CD4-positive, alpha-beta T cell treated with Interferon alpha-2 for 1 hour (primary cell): Measurements from ENCODE around the gene SLC15A4.
"Not testable (repeated sequence)": the region's sequence is repeated elsewhere in the genome, so short reads cannot be mapped to it uniquely, and the experiment has no call there.

ENCODE experiments used
- DNase-seq, 2 donors: peaks; one replicate each; pipeline ENCODE4 v3.0.0-alpha.2; 2020 to 2022

The SLC15A4 gene

DNA sequence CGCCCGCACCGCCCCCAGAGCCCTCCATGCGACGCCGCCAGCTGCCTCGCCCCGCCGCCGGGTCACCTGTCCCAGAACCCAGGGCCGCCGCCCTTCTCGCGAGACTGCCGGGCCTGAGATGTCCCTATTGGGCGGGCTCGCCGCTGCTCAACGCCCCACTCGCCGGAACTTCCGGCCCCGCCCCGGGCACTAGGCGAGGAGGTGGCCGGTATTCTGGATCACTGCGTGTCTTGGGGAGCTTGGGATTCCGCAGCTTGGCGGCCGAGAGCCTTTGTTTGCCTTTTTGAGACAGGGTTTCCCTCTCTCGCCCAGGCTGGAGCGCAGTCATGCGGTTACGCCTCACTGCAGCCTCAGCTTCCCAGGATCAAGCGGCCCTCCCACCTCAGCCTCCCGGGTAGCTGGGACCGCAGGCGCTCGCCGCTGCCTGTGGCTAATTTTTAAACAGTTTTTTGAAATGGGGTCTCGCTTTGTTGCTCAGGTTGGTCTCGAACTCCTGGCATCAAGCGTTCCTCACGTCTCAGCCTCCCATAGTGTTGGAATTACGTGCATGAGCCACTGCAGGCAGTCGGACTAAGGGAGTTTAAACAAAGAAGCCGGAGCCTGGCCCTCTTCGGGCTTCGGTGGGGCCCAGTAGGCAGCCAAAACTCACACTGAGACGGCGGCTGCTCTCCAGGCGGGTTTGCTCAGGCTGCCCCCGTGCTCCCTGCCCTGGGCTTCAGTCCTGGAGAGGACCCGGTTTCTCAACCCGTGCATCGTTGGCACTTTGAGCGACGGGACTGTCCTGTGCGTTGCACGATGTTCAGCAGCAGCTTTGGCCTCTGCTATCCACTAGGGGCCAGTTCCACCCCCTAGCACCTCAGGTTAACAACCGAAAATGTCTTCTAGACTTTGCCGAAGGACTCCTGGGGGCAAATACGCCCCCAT, at the start of gene SLC15A4:
TSS of gene SLC15A4 (minus strand) at position 43 of the 924 bp plus-strand sequence. CDS start at position 28, 15 bp downstream.
- peak; percentile 93 to 94 for DNase-seq

DNA sequence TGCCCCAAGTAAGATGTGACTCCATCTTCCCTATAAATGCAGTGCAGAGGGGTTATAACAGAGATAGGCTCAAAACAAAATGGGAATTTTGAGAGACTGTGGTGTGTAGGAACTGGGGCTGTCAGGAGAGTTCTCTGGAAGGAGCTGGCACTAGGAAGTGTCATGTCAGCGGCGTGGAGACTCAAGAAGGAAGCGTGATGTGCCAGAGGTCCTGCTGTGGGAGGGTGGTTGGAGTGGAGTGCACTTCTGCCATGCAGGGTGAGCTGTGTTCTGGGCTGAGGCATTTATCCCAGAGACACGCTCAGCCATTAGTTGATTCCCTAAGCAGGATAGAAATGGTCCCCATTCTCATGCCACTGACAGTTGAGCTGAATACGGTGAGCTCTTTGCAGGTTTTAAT, 48.5 kb upstream of the SLC15A4 start:
- no peak for DNase-seq

DNA sequence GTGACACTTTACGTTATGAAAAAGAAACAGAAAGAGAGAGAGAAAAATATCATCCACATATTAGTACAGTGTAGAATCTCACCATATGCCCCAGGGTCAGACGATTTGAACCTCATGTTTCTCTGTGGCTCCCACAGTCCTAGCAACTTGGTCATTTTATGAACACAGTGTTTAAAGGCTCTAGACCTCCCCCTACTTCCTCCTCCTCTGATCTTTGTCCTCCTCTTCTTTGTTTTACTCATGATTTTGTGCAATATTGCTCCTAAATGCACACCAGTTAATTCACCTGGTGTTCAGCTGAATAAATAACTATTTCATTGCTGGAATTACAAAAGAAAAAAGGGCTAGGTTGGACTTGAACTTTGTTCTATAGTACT, 47.7 kb upstream of the SLC15A4 start:
- DNase-seq: no peak

DNA sequence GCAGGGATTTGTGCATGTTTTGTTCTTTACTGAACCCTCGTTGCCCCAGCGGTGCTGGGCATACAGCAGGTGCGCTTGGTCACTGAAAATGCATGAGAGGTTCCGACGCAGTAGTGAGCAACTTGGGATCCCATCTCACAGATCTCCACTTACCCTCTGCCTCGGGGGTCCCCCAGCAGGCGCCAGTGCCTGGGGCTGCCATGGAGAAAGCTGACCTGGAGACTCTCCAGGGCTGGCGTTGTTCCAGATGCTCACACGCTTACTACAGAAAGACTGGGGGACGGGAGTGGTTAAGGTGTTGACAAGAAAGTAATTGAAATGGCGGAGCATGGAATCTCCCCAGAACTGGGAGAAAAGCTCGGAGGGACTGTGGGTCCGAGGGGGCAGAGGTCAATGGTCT, 43.7 kb upstream of the SLC15A4 start:
- DNase-seq: no peak

DNA sequence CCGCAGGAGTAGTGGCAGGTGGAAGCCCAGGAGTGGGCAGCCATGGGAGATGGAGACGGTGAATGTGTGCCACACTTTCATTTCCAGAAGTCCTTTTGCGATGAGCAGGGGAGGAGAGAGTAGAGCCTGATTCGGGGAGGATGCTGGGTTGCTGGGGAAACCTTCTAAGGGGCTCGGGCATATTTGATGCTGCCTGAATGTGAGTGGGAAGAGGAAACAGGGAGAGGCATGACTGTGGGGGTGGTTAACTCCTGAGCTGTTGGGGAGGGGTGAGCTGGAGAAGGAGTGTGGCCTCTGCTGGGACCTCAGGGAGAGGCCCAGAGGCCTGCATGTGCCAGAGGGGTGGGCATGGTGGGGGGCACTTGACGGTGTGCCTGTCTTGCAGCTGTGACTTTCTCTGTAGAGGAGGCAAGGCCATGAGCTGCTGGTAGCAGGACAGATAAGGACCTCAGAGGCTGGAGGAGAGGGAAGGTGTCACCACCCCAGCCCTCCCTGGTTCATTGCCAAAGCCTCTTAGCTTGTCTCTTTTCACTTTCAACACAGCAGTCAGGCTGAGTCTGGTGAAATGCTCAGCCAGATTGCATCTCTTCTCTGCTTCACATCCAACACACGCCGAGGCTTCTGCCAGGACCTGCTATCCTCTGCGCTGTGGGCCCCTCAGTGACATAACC, 40.9 kb upstream of the SLC15A4 start:
- no peak for DNase-seq

DNA sequence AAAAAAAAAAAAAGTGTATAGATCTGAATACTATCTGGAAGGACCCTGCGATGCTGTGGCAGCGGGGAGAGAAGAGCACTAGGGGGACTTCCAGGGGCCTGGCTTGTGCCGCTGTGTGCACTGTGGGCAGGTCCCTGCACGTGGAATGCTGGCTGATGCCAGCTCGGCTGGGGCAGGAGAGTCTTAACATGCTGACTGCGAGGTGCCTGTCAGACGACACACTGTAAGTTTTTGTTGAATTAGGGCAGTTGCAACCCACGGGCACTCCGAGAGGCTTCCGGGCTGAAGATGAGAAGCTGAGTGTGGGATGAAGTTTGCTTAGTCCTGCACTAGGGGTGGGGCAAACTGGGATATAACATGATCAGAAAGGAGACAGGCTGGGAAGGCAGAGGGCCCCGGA, 40.2 kb upstream of the SLC15A4 start:
- no peak for DNase-seq

DNA sequence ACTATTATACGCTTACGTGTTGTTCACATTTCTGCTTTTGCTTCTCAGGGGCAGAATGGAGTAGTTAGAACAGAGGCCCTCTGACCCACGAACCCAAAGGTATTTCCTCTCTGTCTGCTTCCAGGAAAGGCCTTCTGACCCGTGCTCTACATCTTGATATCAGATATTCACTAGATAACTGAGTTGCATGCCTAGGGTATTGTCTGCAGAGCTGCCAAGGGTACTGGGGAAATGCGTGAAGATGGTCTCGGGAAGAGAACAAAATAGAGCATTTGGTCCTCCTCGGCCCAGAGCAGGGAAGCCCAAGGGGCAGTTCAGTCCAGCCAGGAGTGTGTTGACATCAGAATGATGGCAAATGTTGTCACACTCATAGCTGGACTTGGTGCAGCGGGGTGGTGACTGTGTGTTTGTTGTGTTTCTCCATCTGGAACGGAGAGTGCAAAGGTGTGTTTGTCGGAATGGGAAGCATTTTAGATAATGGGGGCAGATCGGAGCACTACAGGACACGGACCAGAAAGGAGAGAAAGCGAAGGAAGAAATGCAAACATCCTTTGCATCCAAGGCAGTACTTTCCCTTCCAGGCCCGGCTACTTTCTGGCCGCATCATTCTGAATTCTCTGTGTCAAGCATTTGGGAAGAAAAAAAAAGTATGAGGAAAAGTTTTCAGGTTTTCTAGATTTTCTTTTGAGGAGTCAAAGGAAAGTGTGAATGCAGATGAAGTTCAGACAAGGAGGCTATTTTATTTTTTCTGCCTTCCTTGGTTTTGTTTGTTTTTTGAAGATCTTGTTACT, 37.7 kb upstream of the SLC15A4 start:
- DNase-seq: no peak

DNA sequence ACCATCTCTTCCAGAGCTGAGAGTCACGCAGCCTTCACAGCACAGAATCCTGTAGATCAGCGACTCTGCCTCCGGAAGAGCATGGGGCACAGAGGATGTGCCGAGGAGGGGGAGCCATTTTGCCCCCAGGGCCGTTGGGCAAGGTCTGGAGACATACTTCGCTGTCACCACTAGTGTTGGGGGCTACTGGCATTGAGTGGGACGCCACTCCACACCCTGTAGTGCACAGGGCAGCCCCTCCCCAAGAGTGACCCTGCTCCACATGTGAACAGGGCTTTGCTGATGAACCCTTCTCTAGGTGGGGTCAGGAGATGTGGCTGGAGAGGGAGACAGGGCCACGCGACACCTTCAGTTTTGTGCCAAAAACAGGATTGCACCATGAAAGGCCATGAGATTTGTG, 35.6 kb upstream of the SLC15A4 start:
- no peak for DNase-seq

DNA sequence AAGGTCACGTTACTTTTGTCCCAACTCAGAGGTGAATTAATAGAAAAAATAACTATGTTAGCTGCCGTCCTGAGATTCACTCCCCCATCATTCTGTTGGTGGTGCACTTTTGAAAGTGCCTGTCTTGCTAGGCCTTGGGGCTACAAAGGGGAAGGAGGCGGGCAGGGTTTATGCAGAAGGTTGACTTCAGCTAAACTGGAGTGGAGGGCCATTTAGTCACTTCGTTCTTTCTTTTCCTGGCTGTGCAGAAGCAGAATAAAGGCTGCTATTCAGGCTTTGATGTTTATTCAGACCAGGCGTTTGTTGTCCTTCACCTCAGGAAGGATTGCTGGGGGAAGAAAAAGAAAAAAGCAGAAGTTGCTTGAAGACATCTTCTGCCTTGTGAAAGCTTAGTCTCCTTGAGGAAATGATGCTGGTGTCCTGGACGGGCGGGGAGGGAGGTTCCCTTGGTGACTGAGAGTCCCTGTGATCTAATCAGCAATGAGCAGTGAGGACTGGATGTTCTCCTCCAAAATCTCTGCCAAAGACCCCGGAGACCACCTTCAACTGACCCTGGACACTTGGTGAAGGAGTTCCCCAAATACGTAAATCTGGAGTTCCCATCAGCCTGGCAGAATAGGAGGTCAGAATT, 33.5 kb upstream of the SLC15A4 start:
- peak in 1 of 2 donors; percentile 43 for DNase-seq

DNA sequence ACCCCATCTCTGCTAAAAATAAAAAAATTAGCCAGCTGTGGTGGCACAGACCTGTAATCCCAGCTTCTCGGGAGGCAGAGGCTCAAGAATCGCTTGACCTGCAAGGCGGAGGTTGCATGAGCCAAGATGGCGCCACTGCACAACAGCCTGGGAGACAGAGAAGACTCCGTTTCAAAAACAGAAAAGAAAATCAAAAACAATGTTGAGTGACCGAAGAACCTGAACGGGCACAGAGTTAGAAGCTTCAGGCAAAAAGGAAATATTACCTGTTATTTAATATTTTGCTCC, 33.0 kb upstream of the SLC15A4 start:
- no peak for DNase-seq

DNA sequence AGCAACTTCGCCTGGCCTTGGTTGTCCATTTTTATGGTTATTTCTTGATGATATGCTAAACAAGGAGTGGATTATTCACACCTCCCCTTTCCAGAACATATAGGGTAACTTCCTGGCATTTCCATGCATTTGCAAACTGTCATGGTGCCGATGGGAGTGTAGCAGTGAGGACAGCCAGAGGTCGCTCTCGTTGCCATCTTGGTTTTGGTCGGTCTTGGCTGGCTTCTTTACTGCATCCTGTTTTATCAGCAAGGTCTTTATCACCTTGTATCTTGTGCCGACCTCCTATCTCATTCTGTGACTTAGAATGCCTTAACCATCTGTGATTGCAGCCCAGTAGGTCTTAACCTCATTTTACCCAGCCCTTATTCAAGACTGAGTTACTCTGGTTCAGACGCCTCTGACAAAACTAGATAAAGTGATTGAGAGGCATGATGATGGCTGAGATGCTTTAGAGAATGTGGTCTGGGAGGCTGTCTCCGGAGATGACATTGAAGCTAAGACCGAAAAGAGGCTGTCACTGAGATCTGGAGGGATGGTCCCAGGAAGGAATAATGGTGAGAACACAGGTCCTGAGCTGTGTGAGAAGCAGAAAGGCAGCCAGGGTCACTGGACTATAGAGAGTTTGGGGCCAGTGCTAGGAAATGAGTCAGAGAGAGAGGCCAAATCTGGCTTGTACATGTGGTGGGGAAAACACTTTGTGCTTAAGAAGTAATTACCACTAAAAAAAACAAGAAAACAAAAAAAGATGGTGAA, 32.5 kb upstream of the SLC15A4 start:
- DNase-seq: no peak

DNA sequence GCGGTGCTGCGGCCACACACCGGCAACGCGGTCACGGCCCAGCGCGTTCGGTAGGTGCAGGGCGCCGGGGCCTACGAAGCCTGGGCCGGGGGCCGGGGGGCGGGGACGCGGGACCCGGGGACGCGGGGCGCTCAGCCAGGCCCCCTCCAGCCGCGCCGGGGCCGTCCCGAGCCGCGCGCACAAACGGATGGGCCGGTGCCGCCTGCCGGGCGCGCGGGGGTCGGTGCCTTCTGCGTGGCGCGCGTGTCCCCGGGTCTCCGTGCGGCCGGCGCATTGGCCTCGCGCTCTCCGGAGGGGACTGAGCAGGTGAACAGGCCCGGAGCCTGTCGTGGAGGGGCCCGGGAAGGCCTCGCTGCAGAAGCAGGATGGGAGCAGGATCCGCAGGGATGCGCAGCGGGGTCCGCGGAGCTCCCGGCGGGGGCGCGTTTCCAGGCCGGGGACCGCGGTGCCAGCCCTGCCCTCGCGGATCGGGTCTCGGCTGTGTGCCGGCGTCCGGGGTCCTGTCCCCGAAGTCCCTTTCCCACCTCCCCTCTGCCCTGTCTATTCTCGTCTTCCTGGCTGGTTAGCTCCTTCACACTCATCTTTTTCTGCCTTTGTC, 29.9 kb upstream of the SLC15A4 start:
- no peak for DNase-seq

DNA sequence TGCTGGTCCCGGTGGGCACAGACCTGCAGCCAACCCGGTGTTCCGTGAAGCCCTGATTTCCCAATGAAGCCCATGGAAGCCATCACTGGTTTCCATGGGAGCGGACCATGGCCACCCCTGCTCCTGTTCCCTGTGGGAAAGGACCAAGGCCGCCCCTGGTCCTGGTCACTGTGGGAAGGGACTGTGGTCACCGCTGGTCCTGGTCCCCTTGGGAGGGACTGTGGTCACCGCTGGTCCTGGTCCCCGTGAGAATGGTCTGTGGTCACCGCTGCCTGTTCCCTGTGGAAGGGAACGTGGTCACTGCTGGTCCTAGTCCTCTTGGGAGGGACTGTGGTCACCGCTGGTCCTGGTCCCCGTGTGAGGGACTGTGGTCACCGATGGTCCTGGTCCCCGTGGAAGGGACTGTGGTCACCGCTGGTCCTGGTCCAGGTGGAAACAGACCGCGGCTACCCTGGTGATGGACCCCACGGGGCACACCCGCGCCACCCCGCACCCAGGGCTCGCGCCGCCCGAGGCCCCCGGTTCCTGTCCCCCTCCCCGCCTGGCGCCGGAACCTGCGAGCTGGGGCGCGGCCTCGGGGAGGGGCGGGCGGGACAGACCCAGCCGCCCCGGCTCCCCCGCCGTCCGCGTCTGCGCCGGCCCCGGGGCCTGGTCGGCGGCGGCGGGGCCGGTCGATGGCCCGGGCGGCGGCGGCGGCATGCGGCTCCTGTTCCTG, 29.3 kb upstream of the SLC15A4 start, which contains the start of gene GLT1D1:
TSS of gene GLT1D1 (plus strand) at position 594 of the 715 bp plus-strand sequence. CDS start at position 698, 104 bp downstream.
- no peak for DNase-seq

DNA sequence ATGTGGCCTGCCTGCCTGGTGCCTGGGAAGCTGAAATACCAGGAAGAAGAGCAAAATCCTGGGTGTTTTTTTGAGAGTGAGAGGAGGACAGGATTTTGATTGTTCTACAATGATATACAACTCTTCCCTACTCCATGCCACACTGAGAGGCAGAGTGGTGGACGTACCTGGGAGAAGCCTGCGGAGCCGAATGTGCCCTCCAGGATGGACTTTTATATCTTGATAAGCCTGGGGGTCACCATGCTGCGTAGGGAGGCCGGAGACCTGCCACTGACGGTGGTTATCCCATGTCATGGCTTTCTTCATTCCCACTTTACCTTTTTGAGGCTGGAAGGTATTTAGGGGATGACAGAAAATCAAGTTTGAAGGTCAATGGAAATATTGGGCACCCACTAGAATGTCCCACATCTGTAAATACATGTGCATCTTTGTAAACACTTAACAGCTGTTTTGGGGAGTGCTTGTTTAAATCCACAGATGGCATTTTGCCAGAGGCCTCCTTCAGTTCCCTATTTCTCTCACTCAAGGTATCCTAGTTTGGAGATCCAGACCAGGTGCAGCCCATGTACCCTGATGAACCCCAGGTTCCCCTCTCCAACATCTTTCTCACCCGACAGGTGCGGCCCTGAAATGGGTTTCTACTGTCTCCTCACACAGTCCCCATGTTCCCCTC, 28.4 kb upstream of the SLC15A4 start:
- no peak for DNase-seq

DNA sequence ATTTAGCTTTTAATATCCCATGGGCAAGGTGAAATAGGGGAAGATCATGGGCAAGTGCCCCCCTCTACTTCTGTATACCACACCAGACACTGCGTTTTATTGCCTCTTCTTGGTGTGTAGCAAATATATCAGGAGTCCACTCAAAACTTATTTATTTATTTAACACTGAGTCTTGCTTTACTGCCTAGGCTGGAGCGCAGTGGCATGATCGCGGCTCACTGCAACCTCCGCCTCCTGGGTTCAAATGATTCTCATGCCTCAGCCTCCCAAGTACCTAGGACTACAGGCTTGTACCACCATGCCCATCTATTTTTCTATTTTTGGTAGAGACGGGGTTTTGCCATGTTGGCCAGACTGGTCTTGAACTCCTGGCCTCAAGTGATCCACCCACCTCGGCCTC, 27.7 kb upstream of the SLC15A4 start:
- not testable (repeated sequence) for DNase-seq

DNA sequence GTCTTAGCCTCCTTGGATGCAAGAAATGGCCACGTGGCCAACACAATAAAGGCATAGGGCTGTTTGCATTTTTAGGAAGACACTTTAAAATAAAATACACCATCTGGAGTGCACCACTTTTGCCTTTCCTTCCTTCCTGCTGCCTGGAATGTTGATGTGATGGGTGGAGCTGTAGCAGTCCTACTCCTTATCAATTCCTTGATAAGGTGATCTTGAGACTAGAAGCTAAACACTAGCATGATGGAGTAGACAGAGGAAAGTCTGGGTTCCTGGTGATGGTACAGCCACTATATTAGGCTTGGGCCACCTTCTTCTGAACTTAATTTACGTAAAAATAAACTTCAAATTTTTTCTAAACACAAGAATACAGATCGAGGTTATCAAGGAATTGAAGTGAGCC, 26.6 kb upstream of the SLC15A4 start:
- DNase-seq: no peak

DNA sequence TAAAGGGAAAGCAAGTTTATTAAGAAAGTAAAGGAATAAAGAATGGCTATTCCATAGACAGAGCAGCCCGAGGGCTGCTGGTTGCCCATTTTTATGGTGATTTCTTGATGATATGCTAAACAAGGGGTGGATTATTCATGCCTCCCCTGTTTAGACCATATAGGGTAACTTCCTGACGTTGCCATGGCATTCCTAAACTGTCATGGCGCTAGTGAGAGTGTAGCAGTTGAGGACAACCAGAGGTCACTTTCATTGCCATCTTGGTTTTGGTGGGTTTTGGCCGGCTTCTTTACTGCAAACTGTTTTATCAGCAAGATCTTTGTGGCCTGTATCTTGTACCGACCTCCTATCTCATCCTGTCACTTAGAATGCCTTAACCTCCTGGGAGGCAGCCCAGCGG, 26.0 kb upstream of the SLC15A4 start:
- not testable (repeated sequence) for DNase-seq

DNA sequence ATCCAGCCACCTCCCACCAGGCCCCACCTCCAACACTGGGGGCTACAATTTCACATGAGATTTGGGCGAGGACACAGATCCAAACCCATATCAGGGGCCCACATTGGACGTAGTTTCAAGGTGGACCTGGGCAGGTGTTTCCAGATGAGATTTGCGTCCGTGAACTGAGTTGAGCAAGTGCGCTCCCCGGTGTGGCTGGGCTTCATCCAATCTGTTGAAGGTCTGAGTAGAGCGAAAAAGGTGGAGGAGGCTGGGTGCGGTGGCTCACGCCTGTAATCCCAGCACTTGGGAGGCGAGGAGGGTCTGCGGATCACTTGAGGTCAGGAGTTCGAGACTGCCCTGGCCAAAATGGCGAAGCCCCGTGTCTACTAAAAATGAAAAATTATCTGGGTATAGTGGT, 24.6 kb upstream of the SLC15A4 start:
- no peak for DNase-seq

DNA sequence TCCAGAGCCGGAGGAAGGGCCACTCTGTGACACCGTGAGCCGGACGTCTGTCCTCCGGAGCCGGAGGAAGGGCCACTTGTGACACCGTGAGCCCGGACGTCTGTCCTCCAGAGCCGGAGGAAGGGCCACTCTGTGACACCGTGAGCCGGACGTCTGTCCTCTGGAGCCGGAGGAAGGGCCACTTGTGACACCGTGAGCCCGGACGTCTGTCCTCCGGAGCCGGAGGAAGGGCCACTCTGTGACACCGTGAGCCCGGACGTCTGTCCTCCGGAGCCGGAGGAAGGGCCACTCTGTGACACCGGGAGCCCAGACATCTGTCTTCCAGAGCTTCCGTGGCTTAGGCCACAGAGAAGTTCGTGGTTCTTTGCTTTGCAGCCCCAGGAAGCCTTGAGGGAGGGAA, 22.9 kb upstream of the SLC15A4 start:
- not testable (repeated sequence) for DNase-seq

DNA sequence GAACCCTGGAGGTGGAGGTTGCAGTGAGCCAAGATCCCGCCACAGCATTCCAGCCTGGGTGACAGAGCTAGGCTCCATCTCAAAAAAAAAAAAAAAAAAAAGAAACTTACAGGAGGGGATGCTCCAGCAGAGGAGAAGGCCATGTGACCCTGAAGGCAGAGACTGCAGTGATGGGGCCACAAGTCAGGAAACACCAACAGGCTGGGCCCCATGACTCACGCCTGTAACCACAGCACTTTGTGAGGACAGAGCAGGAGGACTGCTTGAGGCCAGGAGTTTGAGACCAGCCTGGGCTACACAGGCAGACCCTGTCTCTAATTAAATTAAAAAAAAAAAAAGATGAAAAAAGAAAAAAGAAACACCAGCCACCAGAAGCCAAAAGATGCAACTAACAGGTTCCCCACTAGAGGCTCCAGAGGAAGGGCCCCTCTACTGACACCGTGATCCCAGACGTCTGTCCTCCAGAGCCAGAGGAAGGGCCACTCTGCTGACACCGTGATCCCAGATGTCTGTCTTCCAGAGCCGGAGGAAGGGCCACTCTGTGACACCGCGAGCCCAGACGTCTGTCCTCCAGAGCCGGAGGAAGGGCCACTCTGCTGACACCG, 20.4 kb upstream of the SLC15A4 start:
- DNase-seq: peak in 1 of 2 donors; percentile 74
